ENCODE results near the gene CRB1.

The CRB1 gene

DNA sequence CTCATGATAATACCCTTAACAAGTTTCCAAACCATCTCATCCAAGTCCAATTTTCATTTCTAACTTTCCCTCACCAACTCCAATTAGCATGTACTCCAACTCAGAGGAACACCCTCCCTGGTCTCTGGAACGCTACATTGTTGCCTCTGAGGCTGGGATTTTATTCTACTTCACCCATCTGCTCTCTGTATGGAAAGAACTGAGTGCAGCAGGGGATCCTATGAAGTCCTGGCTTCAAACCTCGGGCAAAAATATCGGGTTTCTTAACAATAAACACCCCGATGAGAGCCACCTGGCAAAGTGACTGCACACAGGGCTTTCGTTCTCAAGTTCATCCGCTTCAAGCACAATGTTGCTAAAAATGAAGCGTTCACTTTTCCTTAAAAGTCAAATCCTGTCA, 99.6 kb downstream of the CRB1 start:
- no peak overlapping the region for H3K9ac ChIP-seq (ENCODE audit: low read depth, low read length)
- no peaks in the 10 kb centered on the region for H3K27me3 ChIP-seq (ENCODE audit: control insufficient read depth, insufficient read depth, low read length)
- no peaks in the 10 kb centered on the region for H3K9me3 ChIP-seq (ENCODE audit: control insufficient read depth, insufficient read depth, low read length)
- no peak overlapping the region for H3K4me3 ChIP-seq (ENCODE audit: low read depth, low read length)
- H3K4me1 ChIP-seq (ENCODE audit: control insufficient read depth, insufficient read depth, low read length) = no peaks in the 10 kb centered on the region
- H3K27ac ChIP-seq (ENCODE audit: low read depth, low read length) = no peak overlapping the region
- H3K36me3 ChIP-seq (ENCODE audit: control insufficient read depth, insufficient read depth, low read length) = no peaks in the 10 kb centered on the region

DNA sequence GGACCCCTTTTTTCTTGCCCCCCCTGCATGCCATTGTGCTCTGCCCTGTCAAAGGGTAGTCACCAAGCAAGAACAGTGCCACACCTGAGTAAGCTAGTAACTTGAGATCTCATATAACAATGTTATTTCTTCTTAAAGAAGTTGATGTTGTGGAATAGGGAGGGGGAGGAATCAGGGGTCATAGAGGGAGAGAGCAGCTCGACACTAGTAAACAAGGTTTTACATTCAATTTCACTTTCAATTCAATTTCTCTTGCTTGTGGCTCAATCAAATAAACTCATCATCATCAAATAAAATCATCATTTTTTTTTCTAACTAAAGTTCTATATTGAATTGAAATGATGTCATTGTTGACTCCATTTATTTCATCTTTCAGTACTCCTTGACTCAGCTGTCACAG, 106.4 kb downstream of the CRB1 start:
- Histone ChIP-seq H3K4me3 (ENCODE audit: low read depth, low read length) (no peak overlapping the region), H3K9me3 (ENCODE audit: control insufficient read depth, insufficient read depth, low read length) (no peaks in the 10 kb centered on the region), H3K27me3 (ENCODE audit: control insufficient read depth, insufficient read depth, low read length) (no peaks in the 10 kb centered on the region), H3K36me3 (ENCODE audit: control insufficient read depth, insufficient read depth, low read length) (no peaks in the 10 kb centered on the region), H3K9ac (ENCODE audit: low read depth, low read length) (no peak overlapping the region), H3K4me1 (ENCODE audit: control insufficient read depth, insufficient read depth, low read length) (no peaks in the 10 kb centered on the region), H3K27ac (ENCODE audit: low read depth, low read length) (no peak overlapping the region)

- no peaks in the 10 kb centered on the region for H3K36me3 ChIP-seq (ENCODE audit: control insufficient read depth, insufficient read depth, low read length)
- H3K9me3 ChIP-seq (ENCODE audit: control insufficient read depth, insufficient read depth, low read length) = no peaks in the 10 kb centered on the region
- no peak overlapping the region for H3K27ac ChIP-seq (ENCODE audit: low read depth, low read length)
- no peaks in the 10 kb centered on the region for H3K27me3 ChIP-seq (ENCODE audit: control insufficient read depth, insufficient read depth, low read length)
- H3K9ac ChIP-seq (ENCODE audit: low read depth, low read length) = no peak overlapping the region
- no peak overlapping the region for H3K4me3 ChIP-seq (ENCODE audit: low read depth, low read length)
- no peaks in the 10 kb centered on the region for H3K4me1 ChIP-seq (ENCODE audit: control insufficient read depth, insufficient read depth, low read length)
Observed at GRCh38 chr1:197384471-197384870, 116.4 kb downstream of the CRB1 start.

- H3K9ac ChIP-seq (ENCODE audit: low read depth, low read length) = no peak overlapping the region
- H3K36me3 ChIP-seq (ENCODE audit: control insufficient read depth, insufficient read depth, low read length) = no peaks in the 10 kb centered on the region
- H3K27me3 ChIP-seq (ENCODE audit: control insufficient read depth, insufficient read depth, low read length) = no peaks in the 10 kb centered on the region
- H3K9me3 ChIP-seq (ENCODE audit: control insufficient read depth, insufficient read depth, low read length) = no peaks in the 10 kb centered on the region
- no peak overlapping the region for H3K4me3 ChIP-seq (ENCODE audit: low read depth, low read length)
- H3K27ac ChIP-seq (ENCODE audit: low read depth, low read length) = no peak overlapping the region
- no peaks in the 10 kb centered on the region for H3K4me1 ChIP-seq (ENCODE audit: control insufficient read depth, insufficient read depth, low read length)
Observed at GRCh38 chr1:197388801-197389200, 120.7 kb downstream of the CRB1 start.

GRCh38 chr1:197390856-197391255, 122.8 kb downstream of the CRB1 start:
- no peaks in the 10 kb centered on the region for H3K27me3 ChIP-seq (ENCODE audit: control insufficient read depth, insufficient read depth, low read length)
- no peak overlapping the region for H3K9ac ChIP-seq (ENCODE audit: low read depth, low read length)
- no peak overlapping the region for H3K4me3 ChIP-seq (ENCODE audit: low read depth, low read length)
- no peaks in the 10 kb centered on the region for H3K4me1 ChIP-seq (ENCODE audit: control insufficient read depth, insufficient read depth, low read length)
- H3K36me3 ChIP-seq (ENCODE audit: control insufficient read depth, insufficient read depth, low read length) = no peaks in the 10 kb centered on the region
- H3K9me3 ChIP-seq (ENCODE audit: control insufficient read depth, insufficient read depth, low read length) = no peaks in the 10 kb centered on the region
- H3K27ac ChIP-seq (ENCODE audit: low read depth, low read length) = no peak overlapping the region

DNA sequence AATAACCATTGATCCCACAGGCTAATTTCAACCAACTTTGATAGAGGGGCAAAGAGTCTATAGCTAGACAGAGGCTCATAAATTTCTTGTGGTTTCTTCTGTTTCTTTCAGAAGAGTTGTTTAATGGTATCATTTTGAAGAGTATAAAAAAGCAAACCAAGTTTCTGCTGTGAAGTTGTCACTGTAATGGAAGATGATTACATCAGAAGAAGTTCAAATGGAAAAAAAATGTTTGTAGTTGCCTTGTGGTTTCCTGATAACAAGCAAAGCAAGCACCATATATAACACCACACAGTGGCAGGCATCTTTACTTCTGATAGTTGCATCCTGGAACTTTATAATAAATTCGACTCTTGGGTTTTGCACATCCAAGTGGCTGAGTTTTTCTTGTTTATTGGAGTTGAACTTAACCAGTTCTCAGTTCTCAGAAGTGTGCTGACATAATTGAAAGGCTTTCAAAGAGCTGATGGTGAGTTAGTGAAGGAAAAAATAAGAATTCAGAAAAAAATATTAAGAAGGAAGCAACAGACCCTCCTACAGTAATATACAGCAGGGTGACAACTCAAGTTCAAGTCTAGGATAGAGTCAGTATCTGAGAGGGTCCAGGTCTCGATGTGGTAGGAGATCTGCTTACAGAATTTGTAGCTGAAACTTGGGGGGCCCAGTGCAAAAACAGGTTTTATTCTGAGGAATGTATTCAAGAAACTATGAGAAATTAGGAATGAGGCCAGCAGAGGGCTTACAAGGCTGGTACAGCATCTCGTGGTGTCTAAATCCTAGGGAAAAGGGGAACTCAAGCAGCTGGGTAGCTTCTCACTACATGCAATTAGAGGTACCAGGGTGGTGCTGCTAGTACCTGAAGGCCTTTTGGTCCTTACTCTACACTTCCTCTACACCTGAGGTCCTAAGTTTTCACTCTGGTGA, 123.5 kb downstream of the CRB1 start:
- Histone ChIP-seq H3K4me3 (ENCODE audit: low read depth, low read length) (no peak overlapping the region), H3K36me3 (ENCODE audit: control insufficient read depth, insufficient read depth, low read length) (no peaks in the 10 kb centered on the region), H3K9me3 (ENCODE audit: control insufficient read depth, insufficient read depth, low read length) (no peaks in the 10 kb centered on the region), H3K27me3 (ENCODE audit: control insufficient read depth, insufficient read depth, low read length) (no peaks in the 10 kb centered on the region), H3K27ac (ENCODE audit: low read depth, low read length) (no peak overlapping the region), H3K4me1 (ENCODE audit: control insufficient read depth, insufficient read depth, low read length) (no peaks in the 10 kb centered on the region), H3K9ac (ENCODE audit: low read depth, low read length) (no peak overlapping the region)

DNA sequence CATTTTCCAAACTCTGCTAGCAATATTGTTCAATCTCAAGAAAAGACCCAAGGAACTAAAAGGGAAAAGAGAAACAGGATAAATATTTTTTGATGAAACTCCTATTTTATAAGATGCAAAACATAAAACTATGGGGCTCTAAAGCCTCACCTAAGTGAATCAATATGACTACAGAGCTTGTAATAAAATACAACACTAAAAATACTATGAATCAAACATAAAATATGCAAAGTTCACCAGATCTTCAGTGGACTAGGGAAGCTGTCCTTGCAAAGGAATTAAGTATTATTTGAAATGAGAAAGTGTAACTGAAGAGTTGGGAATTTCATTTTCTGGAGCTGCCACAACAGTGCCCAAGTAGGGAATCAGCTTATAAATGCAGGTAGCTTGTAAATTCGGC, 124.5 kb downstream of the CRB1 start:
- Histone ChIP-seq H3K9ac (ENCODE audit: low read depth, low read length) (no peak overlapping the region), H3K4me3 (ENCODE audit: low read depth, low read length) (no peak overlapping the region)

GRCh38 chr1:197393105-197393504, 125.1 kb downstream of the CRB1 start:
- H3K9me3 ChIP-seq (ENCODE audit: control insufficient read depth, insufficient read depth, low read length) = no peaks in the 10 kb centered on the region
- H3K4me1 ChIP-seq (ENCODE audit: control insufficient read depth, insufficient read depth, low read length) = no peaks in the 10 kb centered on the region
- H3K27ac ChIP-seq (ENCODE audit: low read depth, low read length) = no peak overlapping the region
- H3K9ac ChIP-seq (ENCODE audit: low read depth, low read length) = no peak overlapping the region
- H3K27me3 ChIP-seq (ENCODE audit: control insufficient read depth, insufficient read depth, low read length) = no peaks in the 10 kb centered on the region
- H3K36me3 ChIP-seq (ENCODE audit: control insufficient read depth, insufficient read depth, low read length) = no peaks in the 10 kb centered on the region
- H3K4me3 ChIP-seq (ENCODE audit: low read depth, low read length) = no peak overlapping the region

More for the DNA sequence above, 124.5 kb downstream of the CRB1 start:
- Histone ChIP-seq H3K36me3 (ENCODE audit: control insufficient read depth, insufficient read depth, low read length) (no peaks in the 10 kb centered on the region), H3K27me3 (ENCODE audit: control insufficient read depth, insufficient read depth, low read length) (no peaks in the 10 kb centered on the region), H3K9me3 (ENCODE audit: control insufficient read depth, insufficient read depth, low read length) (no peaks in the 10 kb centered on the region), H3K4me1 (ENCODE audit: control insufficient read depth, insufficient read depth, low read length) (no peaks in the 10 kb centered on the region), H3K27ac (ENCODE audit: low read depth, low read length) (no peak overlapping the region)

GRCh38 chr1:197393772-197394171, 125.7 kb downstream of the CRB1 start:
- Histone ChIP-seq H3K27ac (ENCODE audit: low read depth, low read length) (no peak overlapping the region), H3K9me3 (ENCODE audit: control insufficient read depth, insufficient read depth, low read length) (no peaks in the 10 kb centered on the region), H3K9ac (ENCODE audit: low read depth, low read length) (no peak overlapping the region), H3K36me3 (ENCODE audit: control insufficient read depth, insufficient read depth, low read length) (no peaks in the 10 kb centered on the region), H3K4me1 (ENCODE audit: control insufficient read depth, insufficient read depth, low read length) (no peaks in the 10 kb centered on the region), H3K27me3 (ENCODE audit: control insufficient read depth, insufficient read depth, low read length) (no peaks in the 10 kb centered on the region), H3K4me3 (ENCODE audit: low read depth, low read length) (no peak overlapping the region)

DNA sequence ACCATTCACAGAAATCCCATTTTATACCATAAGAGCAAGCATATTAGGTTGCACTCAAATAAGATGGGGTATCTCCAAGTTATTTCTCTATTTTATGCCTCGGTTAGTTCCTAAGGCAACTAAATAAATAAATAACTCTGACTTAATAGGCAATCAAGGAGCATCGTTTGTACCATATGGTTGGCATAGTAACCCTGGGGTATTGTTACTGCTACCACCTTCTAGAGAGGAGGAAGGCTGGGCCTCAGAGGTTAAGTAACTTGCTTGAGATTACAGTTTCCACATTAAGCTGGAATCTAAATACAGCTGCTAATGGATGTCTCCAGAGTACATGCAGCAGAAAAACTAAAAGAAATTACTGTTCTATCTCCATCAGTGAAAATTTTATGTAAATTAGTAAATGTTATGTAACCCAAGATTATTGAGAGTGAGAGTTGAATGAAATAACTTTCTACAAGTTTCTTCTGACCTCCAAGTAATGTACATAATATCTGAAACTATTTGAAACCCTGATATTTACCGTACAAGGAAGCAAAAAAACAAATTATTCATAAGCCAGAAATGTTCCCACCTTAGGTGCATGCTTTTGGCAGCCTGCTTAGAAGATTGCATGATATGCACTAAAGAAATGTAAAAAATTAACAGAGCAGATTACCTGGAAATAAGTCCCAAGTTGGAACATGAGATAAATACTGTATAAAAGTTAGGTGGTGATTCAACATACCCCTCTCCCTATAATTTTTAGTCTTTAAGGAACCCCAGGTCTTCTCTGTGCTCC, 127.0 kb downstream of the CRB1 start:
- Histone ChIP-seq H3K36me3 (ENCODE audit: control insufficient read depth, insufficient read depth, low read length) (no peaks in the 10 kb centered on the region), H3K27me3 (ENCODE audit: control insufficient read depth, insufficient read depth, low read length) (no peaks in the 10 kb centered on the region), H3K9me3 (ENCODE audit: control insufficient read depth, insufficient read depth, low read length) (no peaks in the 10 kb centered on the region), H3K9ac (ENCODE audit: low read depth, low read length) (no peak overlapping the region), H3K4me1 (ENCODE audit: control insufficient read depth, insufficient read depth, low read length) (no peaks in the 10 kb centered on the region), H3K27ac (ENCODE audit: low read depth, low read length) (no peak overlapping the region), H3K4me3 (ENCODE audit: low read depth, low read length) (no peak overlapping the region)

DNA sequence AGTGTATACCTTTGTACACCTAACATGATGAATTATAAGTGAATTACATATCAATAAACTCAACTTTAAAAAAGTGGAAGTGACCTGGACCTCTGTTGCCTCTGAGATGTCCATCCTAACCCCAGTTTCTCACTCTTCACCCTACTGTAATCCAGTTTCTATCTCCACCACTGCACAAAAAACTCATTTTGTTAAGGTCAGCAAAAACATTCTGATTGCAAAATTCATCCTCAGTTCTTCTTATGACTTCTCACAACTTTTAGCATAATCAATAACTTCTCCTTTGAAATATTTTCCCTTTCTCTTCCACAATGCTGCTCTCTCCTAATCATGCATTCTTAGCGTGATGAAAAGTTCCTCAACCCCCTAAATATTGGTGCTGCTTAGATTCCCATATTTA, 129.8 kb downstream of the CRB1 start:
- Histone ChIP-seq H3K9me3 (ENCODE audit: control insufficient read depth, insufficient read depth, low read length) (no peaks in the 10 kb centered on the region), H3K4me1 (ENCODE audit: control insufficient read depth, insufficient read depth, low read length) (no peaks in the 10 kb centered on the region), H3K9ac (ENCODE audit: low read depth, low read length) (no peak overlapping the region), H3K27ac (ENCODE audit: low read depth, low read length) (no peak overlapping the region), H3K27me3 (ENCODE audit: control insufficient read depth, insufficient read depth, low read length) (no peaks in the 10 kb centered on the region), H3K36me3 (ENCODE audit: control insufficient read depth, insufficient read depth, low read length) (no peaks in the 10 kb centered on the region), H3K4me3 (ENCODE audit: low read depth, low read length) (no peak overlapping the region)

Measured in HUES48 (cell line).